Fibroblast of lung (primary cell): ENCODE results near the gene CLSTN1. TPM values are rescaled to one million over a fixed set of nuclear protein-coding genes. Genes with fewer than 3 reads are reported as not detected.

Experiments used
- DNase-seq, 2 donors: peaks; one replicate each; pipeline versions ENCODE4 v3.0.0 to v3.0.0-alpha.2; 2010; ENCODE audit warnings: low read depth in 2 of 2
- H2AFZ ChIP-seq: 2 replicates; pipeline ENCODE4 v1.5.1; 2012; ENCODE audit warnings: low read length, control low read depth, inconsistent platforms
- H3K27ac ChIP-seq: 2 replicates; pipeline ENCODE4 v1.5.1; 2011; ENCODE audit warnings: low read length, control low read depth; ENCODE audit not compliant: insufficient read depth
- H3K27me3 ChIP-seq: 2 replicates; pipeline ENCODE4 v1.5.1; 2011; ENCODE audit warnings: mild to moderate bottlenecking, low read length; ENCODE audit not compliant: control insufficient read depth, insufficient read depth
- H3K36me3 ChIP-seq: 2 replicates; pipeline ENCODE4 v1.5.1; 2011; ENCODE audit warnings: low read length; ENCODE audit not compliant: control insufficient read depth, insufficient read depth
- H3K4me1 ChIP-seq: 2 replicates; pipeline ENCODE4 v1.5.1; 2011; ENCODE audit warnings: low read length; ENCODE audit not compliant: control insufficient read depth, insufficient read depth; ENCODE audit errors: extremely low read depth
- H3K4me2 ChIP-seq: 2 replicates; pipeline ENCODE4 v1.5.1; 2011; ENCODE audit warnings: low read length, control low read depth; ENCODE audit not compliant: insufficient read depth; ENCODE audit errors: extremely low read depth
- H3K4me3 ChIP-seq, 4 experiments: fragments of 200-600 bp in 1 of 4; sonication (generic) in 1 of 4; replicated peaks in 1 of 4; 2 replicates each; pipeline ENCODE4 v1.5.1; 2011 to 2016; ENCODE audit warnings: low read length in 4 of 4, low read depth in 3 of 4, mild to moderate bottlenecking in 3 of 4, control low read depth in 2 of 4, inconsistent platforms in 1 of 4, mixed read lengths in 1 of 4; ENCODE audit not compliant: insufficient read depth in 1 of 4; ENCODE audit errors: control extremely low read depth in 1 of 4
- H3K79me2 ChIP-seq: 2 replicates; pipeline ENCODE4 v1.5.1; 2012; ENCODE audit warnings: mild to moderate bottlenecking, low read length, inconsistent platforms; ENCODE audit not compliant: control insufficient read depth, insufficient read depth
- H3K9ac ChIP-seq: 2 replicates; pipeline ENCODE4 v1.5.1; 2011; ENCODE audit warnings: mild to moderate bottlenecking, low read length, control low read depth; ENCODE audit not compliant: insufficient read depth
- H3K9me3 ChIP-seq: 2 replicates; pipeline ENCODE4 v1.5.1; 2012; ENCODE audit warnings: low read depth, low read length; ENCODE audit not compliant: control insufficient read depth, insufficient read depth
- H4K20me1 ChIP-seq: 2 replicates; pipeline ENCODE4 v1.5.1; 2011; ENCODE audit warnings: low read length; ENCODE audit not compliant: control insufficient read depth, insufficient read depth; ENCODE audit errors: extremely low read depth
- EZH2 ChIP-seq: IDR thresholded peaks from 2 replicates; pipeline ENCODE4 v1.5.1; 2012; ENCODE audit warnings: low read length, control low read depth, mild to moderate bottlenecking; ENCODE audit errors: missing control alignments
- polyA plus RNA-seq, 2 donors: library from polyadenylated mRNA; depleted of rRNA in 1 of 2; stranded (reverse) in 1 of 2; unstranded in 1 of 2; fragments of >200 nt; gene quantifications; 2 replicates each; pipeline ENCODE4 v1.2.1, GENCODE V29; 2011 to 2012; ENCODE audit warnings: missing spikeins in 1 of 2
- total RNA-seq: library from RNA; depleted of rRNA; stranded (reverse); fragments of >200 nt; gene quantifications from 2 replicates; pipeline ENCODE4 v1.2.1, GENCODE V29; 2014
- TF ChIP-seq, protein P1 (sequence below), 2 donors: IDR thresholded peaks in 1 of 2; conservative IDR thresholded peaks in 1 of 2; 1 replicate in 1 of 2; 2 replicates in 1 of 2; pipeline ENCODE4 v1.5.1; 2011 to 2012; ENCODE audit warnings: low read length in 2 of 2, control low read depth in 1 of 2, inconsistent platforms in 1 of 2, low read depth in 1 of 2, mild to moderate bottlenecking in 1 of 2

Gene CLSTN1
- total and polyA plus RNA-seq, 2 donors (not counting 1 experiment from before 2014, with no cell fraction given) = 57.4 to 115 TPM

DNA sequence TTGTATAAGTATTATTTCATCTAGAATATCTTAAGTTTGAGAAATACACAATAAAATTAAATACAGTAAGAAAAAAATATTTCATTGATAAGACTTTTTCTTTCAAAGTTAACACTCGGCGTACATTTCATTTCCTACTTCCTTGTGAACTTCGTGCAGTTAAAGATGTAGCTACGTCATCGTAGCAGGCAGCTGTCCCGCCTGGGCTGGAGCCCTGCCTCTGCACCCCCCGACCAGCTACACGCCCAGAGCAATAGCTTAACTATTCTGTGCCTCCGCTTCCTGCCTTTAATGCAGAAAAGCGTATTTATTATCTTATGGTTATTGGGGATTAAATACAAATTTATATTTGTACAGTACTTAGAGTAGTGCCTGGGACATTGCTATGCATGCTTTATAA lies 53.5 kb downstream of the CLSTN1 start:
- Histone ChIP-seq H3K4me3 (no peak overlapping the region), H2AFZ (no peak overlapping the region), H3K9ac (no peak overlapping the region), H3K27ac (no peak overlapping the region), H4K20me1 (no peaks in the 10 kb centered on the region), H3K27me3 (no peaks in the 10 kb centered on the region), H3K36me3 (peaks cover 2% of the 10 kb centered on the region), H3K4me1 (peaks cover 2% of the 10 kb centered on the region), H3K79me2 (no peaks in the 10 kb centered on the region), H3K4me2 (no peak overlapping the region), H3K9me3 (no peaks in the 10 kb centered on the region)
- TF ChIP-seq EZH2 = no peak
- TF ChIP-seq, protein P1, sequence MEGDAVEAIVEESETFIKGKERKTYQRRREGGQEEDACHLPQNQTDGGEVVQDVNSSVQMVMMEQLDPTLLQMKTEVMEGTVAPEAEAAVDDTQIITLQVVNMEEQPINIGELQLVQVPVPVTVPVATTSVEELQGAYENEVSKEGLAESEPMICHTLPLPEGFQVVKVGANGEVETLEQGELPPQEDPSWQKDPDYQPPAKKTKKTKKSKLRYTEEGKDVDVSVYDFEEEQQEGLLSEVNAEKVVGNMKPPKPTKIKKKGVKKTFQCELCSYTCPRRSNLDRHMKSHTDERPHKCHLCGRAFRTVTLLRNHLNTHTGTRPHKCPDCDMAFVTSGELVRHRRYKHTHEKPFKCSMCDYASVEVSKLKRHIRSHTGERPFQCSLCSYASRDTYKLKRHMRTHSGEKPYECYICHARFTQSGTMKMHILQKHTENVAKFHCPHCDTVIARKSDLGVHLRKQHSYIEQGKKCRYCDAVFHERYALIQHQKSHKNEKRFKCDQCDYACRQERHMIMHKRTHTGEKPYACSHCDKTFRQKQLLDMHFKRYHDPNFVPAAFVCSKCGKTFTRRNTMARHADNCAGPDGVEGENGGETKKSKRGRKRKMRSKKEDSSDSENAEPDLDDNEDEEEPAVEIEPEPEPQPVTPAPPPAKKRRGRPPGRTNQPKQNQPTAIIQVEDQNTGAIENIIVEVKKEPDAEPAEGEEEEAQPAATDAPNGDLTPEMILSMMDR (conservative IDR thresholded peaks at IDR 0.05 in 1 of 2, IDR thresholded peaks at IDR 0.05 in 1 of 2; ENCODE audit: low read depth in 1 of 2, low read length in 2 of 2) = no peak
- no peak for DNase-seq

DNA sequence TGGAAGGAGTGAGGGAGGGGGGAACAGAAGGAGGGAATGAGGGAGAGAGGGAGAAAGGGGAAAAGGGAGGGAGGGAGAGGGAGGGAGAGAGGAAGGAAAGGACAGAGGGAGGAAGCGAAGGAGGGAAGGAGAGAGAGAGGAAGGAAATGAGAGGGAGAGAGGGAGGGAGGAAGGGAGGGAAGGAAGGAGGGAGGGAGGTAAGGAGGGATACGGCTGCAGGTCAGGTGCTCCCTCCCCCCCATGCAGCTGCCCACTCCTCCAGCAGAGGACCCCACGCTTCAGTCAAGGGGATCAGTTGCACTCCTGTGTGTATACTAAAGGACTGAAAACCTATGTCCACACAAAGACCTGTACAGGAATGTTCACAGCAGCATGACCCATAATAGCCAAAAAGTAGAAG lies 54.8 kb downstream of the CLSTN1 start:
- TF ChIP-seq, protein P1 (conservative IDR thresholded peaks at IDR 0.05 in 1 of 2, IDR thresholded peaks at IDR 0.05 in 1 of 2; ENCODE audit: low read depth in 1 of 2, low read length in 2 of 2) = no peak
- no peak for TF ChIP-seq EZH2
- no peak overlapping the region for H3K9ac ChIP-seq
- no peaks in the 10 kb centered on the region for H3K79me2 ChIP-seq
- no peak overlapping the region for H3K4me3 ChIP-seq
- no peak overlapping the region for H3K27ac ChIP-seq
- no peaks in the 10 kb centered on the region for H4K20me1 ChIP-seq
- no peaks in the 10 kb centered on the region for H3K9me3 ChIP-seq
- H3K36me3 ChIP-seq = peaks cover 2% of the 10 kb centered on the region
- no peak for DNase-seq
- peaks cover 2% of the 10 kb centered on the region for H3K4me1 ChIP-seq
- no peaks in the 10 kb centered on the region for H3K27me3 ChIP-seq
- H2AFZ ChIP-seq = no peak overlapping the region
- H3K4me2 ChIP-seq = no peak overlapping the region

GRCh38 chr1:9767964-9768668 lies 55.6 kb downstream of the CLSTN1 start:
- Histone ChIP-seq H2AFZ (no peak overlapping the region), H3K27ac (no peak overlapping the region), H3K4me2 (no peak overlapping the region), H3K9ac (no peak overlapping the region), H3K9me3 (no peaks in the 10 kb centered on the region), H3K79me2 (no peaks in the 10 kb centered on the region), H4K20me1 (no peaks in the 10 kb centered on the region), H3K27me3 (no peaks in the 10 kb centered on the region), H3K4me3 (no peak overlapping the region), H3K4me1 (peaks cover 2% of the 10 kb centered on the region), H3K36me3 (peaks cover 2% of the 10 kb centered on the region)
- DNase-seq = no peak
- TF ChIP-seq EZH2 = no peak
- TF ChIP-seq, protein P1 (conservative IDR thresholded peaks at IDR 0.05 in 1 of 2, IDR thresholded peaks at IDR 0.05 in 1 of 2; ENCODE audit: low read depth in 1 of 2, low read length in 2 of 2) = no peak
